NCI-H345 treated with DMSO at 0.1 percent for 48 hours (cell line): ENCODE results near the gene KANK3.

Experiments used
- DNase-seq: peaks from one replicate; lab custom pipeline; 2025; ENCODE audit not compliant: unreplicated experiment; lab: John Stamatoyannopoulos, UW

KANK3 gene

GRCh38 chr19:8340341-8341096 is 2.5 kb downstream of the KANK3 start:
- no peak for DNase-seq

GRCh38 chr19:8338835-8339234 is 4.2 kb downstream of the KANK3 start:
- no peak for DNase-seq

DNA sequence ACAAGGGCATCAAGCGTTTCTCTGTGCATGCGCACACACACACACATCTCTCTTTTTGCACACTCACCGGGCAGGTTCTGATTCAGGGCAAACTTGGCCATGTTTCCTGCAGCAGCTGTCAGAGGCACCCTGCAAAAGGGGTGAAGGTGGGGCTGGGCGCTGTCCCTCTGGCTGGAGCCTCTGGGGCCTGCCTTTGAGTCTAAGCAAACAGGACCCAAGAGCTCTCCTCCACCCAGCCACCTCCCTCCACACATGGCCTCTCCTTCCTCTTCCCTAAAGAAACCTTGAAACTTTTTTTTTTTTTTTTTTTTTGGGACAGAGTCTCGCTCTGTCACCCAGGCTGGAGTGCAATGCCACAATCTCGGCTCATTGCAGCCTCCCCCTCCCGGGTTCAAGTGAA is 5.3 kb downstream of the KANK3 start:
- DNase-seq, result no peak

DNA sequence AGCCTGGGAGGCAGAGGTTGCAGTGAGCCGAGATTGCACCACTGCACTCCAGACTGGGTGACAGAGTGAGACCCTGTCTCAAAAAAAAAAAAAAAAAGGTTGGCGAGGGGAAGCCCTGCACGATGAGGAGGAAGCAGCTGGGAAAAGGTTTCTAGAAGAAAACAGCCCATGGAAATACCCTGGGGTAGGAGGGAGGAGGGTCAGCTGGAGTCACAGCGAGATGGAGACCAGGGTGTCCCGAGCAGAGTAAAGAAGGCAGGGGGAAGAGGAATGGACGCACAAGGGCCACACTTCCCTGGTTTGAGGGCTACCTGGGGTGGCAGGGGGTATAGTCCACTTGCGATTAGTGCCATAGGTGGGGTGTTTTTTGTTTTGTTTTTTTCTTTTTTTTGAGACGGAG is 6.4 kb downstream of the KANK3 start:
- DNase-seq, result no peak

GRCh38 chr19:8336072-8336569 is 6.9 kb downstream of the KANK3 start:
- DNase-seq, result no peak

GRCh38 chr19:8335343-8336071 is 7.6 kb downstream of the KANK3 start:
- no peak for DNase-seq

GRCh38 chr19:8334458-8335342 is 8.4 kb downstream of the KANK3 start:
- peak; percentile 62 for DNase-seq

GRCh38 chr19:8333767-8334457 is 9.2 kb downstream of the KANK3 start:
- peak; percentile 32 for DNase-seq

- no peak for DNase-seq
Observed at GRCh38 chr19:8332976-8333766, 9.9 kb downstream of the KANK3 start.

- DNase-seq, result no peak
Observed at GRCh38 chr19:8331263-8331845, 11.7 kb downstream of the KANK3 start.

DNA sequence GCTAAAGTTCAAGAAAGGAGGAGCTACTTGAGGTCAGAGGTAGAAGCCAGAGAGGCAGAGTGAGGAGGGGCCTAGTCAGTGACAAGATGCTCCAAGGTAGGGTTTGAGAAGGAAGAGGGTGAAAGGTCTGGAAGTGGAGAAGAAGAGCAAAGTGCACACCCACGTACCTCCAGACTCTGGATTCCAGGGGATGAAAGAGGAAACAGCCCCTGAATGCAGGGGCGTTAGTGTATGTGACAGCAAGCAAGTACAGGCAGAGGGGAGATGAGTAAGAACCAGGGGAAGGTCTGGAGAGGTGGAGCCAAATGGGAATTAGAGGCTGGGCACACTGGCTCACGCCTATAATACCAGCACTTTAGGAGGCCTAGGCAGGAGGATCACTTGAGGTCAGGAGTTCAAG is 13.1 kb downstream of the KANK3 start:
- no peak for DNase-seq

GRCh38 chr19:8325454-8325853 is 17.6 kb downstream of the KANK3 start:
- no peak for DNase-seq

- DNase-seq, result no peak
Observed at GRCh38 chr19:8324186-8325050, 18.6 kb downstream of the KANK3 start.

- no peak for DNase-seq
Observed at GRCh38 chr19:8323781-8324185, 19.3 kb downstream of the KANK3 start.

DNA sequence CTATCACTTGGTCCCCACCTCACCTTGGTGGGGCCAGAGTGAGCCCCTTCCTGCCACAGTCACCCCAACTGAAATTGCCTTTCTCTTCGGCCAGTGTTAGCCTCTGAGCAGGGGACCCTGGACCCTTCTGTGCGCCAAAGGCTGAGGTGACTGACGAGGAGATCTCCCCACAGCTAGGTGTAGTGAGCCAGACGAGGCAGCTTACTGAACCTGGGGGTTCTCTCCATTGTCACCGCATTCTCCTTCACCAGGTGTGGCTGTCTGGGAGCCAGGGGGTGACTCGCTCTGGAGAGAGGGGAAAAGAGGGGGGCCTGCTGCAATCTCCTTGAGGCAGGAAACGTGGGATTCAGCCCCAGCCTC is 20.4 kb downstream of the KANK3 start:
- no peak for DNase-seq

DNA sequence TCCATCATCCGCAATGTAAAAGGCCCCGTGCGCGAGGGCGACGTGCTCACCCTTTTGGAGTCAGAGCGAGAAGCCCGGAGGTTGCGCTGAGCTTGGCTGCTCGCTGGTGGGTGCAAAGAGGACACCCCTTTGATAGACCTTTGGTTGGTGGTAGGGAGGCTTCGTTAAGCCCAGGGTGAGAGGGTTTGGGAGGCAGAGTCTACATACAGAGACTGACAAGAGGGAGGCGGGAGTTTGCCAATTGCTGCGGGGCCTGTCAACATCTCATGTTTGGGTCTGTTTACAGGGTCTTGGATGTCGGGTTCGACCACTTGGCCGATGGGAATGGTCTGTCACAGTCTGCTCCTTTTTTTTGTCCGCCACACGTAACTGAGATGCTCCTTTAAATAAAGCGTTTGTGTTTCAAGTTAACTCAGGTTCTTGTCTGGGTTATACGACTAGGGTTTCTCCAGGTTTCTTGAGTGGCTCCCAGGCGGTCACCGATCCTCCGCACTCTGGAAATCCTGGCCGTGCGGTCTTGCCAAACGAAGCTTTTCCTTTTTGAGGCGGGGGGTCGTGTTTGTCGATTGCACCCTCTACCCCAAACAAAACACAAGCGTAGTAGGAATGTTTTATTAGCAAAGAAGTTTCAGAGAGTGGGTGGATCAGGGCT is 20.9 kb downstream of the KANK3 start:
- DNase-seq, result no peak

GRCh38 chr19:8321067-8321985 is 21.7 kb downstream of the KANK3 start, which contains the start of the genes NDUFA7 and RPS28:
NDUFA7 (minus strand) TSS chr19:8321375; CDS start chr19:8321358, 17 bp downstream.
RPS28 (plus strand) TSS chr19:8321496; CDS start chr19:8321531, 35 bp downstream.
- peak; percentile 89 for DNase-seq
